ENCODE results near the gene PDS5B. TPM values are rescaled to one million over a fixed set of nuclear protein-coding genes. Genes with fewer than 3 reads are reported as not detected.

PDS5B gene
- total RNA-seq, 1 donor from 2014 or later = 72.4 TPM

DNA sequence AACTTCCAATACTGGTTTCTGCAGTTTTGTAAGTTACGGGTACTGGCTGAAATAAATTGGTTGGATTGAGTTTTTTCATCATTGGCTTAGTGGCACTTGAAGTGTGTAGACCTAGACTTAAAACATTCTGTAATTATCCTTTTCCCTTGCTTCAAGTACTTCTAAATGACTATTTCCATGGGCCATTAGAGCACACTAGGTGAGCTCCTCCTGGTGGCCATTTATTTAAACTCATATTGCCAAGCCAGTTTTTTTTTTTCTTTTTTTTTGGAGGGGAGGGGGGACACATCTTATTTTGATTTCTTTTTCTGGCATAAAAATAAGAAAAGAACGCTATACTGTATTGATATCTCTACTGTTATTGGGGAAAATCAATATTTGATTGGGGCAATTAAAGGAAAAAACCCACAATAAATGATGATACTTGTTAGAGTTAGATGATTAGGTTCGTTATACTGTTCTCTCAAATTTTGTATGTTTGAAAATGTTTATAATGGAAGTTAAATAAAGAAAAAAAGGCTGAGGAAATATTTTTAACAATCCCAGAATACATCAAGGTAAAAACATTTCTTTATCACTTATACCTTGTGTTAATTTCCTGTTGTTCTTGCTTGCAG lies 82.9 kb downstream of the PDS5B start:
- no peak overlapping the region for H3K4me3 Mint-ChIP-seq (ENCODE audit: unreplicated experiment)
- peaks cover 2% of the 10 kb centered on the region for H3K9me3 Mint-ChIP-seq (ENCODE audit: unreplicated experiment)
- DNase-seq (ENCODE audit: extremely low spot score, unreplicated experiment) = no peak
- H3K27ac Mint-ChIP-seq (ENCODE audit: unreplicated experiment) = peak overlapping the region; percentile 23
- peaks cover 2% of the 10 kb centered on the region for H3K4me1 Mint-ChIP-seq (ENCODE audit: unreplicated experiment)
- no peaks in the 10 kb centered on the region for H3K27me3 Mint-ChIP-seq (ENCODE audit: unreplicated experiment)
- peak; percentile 76 for TF ChIP-seq CTCF (IDR thresholded peaks at IDR 0.05)
- H3K36me3 Mint-ChIP-seq (ENCODE audit: unreplicated experiment) = peaks cover 27% of the 10 kb centered on the region

DNA sequence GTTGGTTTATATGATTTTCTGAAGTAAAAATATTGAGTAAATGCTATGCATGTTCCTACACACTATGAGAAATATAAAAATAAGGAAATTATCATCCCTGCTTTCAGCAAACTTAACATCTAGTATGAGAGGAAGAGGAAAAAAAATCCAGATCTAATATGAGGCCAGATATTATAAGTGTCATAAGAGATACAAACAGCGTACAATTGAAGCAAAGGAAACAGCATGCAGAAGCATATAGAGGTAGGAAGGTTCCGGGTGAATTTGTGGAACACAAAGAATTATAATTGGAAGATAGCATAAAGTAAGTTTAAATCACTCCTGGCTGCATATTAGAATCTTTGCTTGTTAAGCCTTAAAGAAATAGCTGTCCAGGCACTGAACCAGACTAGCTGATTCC lies 88.3 kb downstream of the PDS5B start:
- no peak overlapping the region for H3K27ac Mint-ChIP-seq (ENCODE audit: unreplicated experiment)
- H3K9me3 Mint-ChIP-seq (ENCODE audit: unreplicated experiment) = peaks cover 8% of the 10 kb centered on the region
- no peak overlapping the region for H3K4me3 Mint-ChIP-seq (ENCODE audit: unreplicated experiment)
- H3K27me3 Mint-ChIP-seq (ENCODE audit: unreplicated experiment) = no peaks in the 10 kb centered on the region
- no peak for DNase-seq (ENCODE audit: extremely low spot score, unreplicated experiment)
- peaks cover 46% of the 10 kb centered on the region for H3K36me3 Mint-ChIP-seq (ENCODE audit: unreplicated experiment)
- no peaks in the 10 kb centered on the region for H3K4me1 Mint-ChIP-seq (ENCODE audit: unreplicated experiment)
- TF ChIP-seq CTCF (IDR thresholded peaks at IDR 0.05) = no peak

DNA sequence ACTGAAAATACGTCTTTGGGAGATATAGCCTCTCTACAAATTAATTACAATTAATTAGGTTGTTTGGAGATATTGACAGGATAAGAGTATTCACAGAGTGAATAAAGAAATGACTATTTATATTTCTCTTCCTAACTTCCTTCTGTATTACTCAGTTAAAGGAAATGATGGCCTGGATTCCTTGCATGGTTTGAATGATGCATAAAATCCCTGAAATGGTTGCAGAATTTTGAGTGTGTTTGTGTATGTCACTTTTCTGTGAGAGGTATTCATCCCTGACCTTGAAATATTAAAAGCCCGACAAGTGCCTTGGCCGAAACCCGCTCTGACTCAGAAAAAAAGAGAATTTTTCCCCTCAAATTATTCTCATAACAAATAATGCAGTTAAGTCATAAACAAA lies 90.0 kb downstream of the PDS5B start:
- TF ChIP-seq CTCF (IDR thresholded peaks at IDR 0.05) = no peak
- H3K36me3 Mint-ChIP-seq (ENCODE audit: unreplicated experiment) = peaks cover 60% of the 10 kb centered on the region
- H3K4me1 Mint-ChIP-seq (ENCODE audit: unreplicated experiment) = no peaks in the 10 kb centered on the region
- DNase-seq (ENCODE audit: extremely low spot score, unreplicated experiment) = no peak
- H3K27ac Mint-ChIP-seq (ENCODE audit: unreplicated experiment) = no peak overlapping the region
- no peak overlapping the region for H3K4me3 Mint-ChIP-seq (ENCODE audit: unreplicated experiment)
- peaks cover 8% of the 10 kb centered on the region for H3K9me3 Mint-ChIP-seq (ENCODE audit: unreplicated experiment)
- no peaks in the 10 kb centered on the region for H3K27me3 Mint-ChIP-seq (ENCODE audit: unreplicated experiment)

DNA sequence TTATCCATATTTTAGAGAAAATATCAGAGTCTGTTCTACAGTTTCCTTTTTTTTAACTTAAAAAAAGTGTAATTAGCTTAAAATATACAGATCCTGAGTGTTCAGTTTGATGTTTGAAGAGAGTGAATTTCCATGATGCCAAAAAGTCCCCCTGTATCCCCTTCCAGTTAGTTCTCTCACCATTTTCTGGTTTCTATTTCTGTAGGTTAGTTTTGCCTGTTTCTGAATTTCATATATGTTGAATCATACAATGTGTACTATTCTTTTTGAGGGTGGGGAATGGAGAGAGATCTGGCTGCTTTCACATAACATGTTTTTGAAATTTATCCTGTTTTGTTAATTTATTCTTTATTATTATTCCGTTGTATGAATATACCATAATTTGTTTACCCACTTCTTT lies 95.9 kb downstream of the PDS5B start:
- no peaks in the 10 kb centered on the region for H3K9me3 Mint-ChIP-seq (ENCODE audit: unreplicated experiment)

DNA sequence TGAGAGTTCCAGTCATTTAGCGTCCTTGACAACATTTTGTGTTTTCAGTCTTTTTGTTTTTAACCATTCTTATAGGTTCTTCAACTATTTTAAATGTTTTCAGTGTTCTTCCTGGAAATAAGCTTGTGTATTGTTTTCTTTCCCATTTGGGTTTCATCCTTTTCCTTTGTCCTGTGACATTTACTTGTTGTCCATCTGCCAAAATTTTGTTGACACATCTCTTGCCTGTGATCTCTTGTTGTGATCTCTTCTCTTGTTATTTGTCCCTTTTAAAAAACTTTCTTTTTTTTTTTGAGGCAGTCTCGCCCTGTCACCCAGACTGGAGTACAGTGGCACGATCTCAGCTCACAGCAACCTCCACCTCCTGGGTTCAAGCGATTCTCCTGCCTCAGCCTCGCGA lies 96.5 kb downstream of the PDS5B start:
- no peak for DNase-seq (ENCODE audit: extremely low spot score, unreplicated experiment)
- Mint-ChIP-seq H3K36me3 (ENCODE audit: unreplicated experiment) (peaks cover 48% of the 10 kb centered on the region), H3K27ac (ENCODE audit: unreplicated experiment) (peak overlapping the region; percentile 45), H3K9me3 (ENCODE audit: unreplicated experiment) (no peaks in the 10 kb centered on the region), H3K4me1 (ENCODE audit: unreplicated experiment) (no peaks in the 10 kb centered on the region), H3K27me3 (ENCODE audit: unreplicated experiment) (no peaks in the 10 kb centered on the region), H3K4me3 (ENCODE audit: unreplicated experiment) (no peak overlapping the region)
- no peak for TF ChIP-seq CTCF (IDR thresholded peaks at IDR 0.05)

More for the DNA sequence above, 95.9 kb downstream of the PDS5B start:
- DNase-seq (ENCODE audit: extremely low spot score, unreplicated experiment) = no peak
- no peak for TF ChIP-seq CTCF (IDR thresholded peaks at IDR 0.05)
- H3K4me3 Mint-ChIP-seq (ENCODE audit: unreplicated experiment) = no peak overlapping the region
- peaks cover 48% of the 10 kb centered on the region for H3K36me3 Mint-ChIP-seq (ENCODE audit: unreplicated experiment)
- no peaks in the 10 kb centered on the region for H3K4me1 Mint-ChIP-seq (ENCODE audit: unreplicated experiment)
- peak overlapping the region; percentile 45 for H3K27ac Mint-ChIP-seq (ENCODE audit: unreplicated experiment)
- no peaks in the 10 kb centered on the region for H3K27me3 Mint-ChIP-seq (ENCODE audit: unreplicated experiment)
